Liver (tissue), 3 donors: Measurements from ENCODE around the gene ANKDD1A.

ENCODE experiments used
- CTCF ChIP-seq: fragments of 150-350 bp; IDR thresholded peaks from 2 replicates; pipeline ENCODE4 v1.5.1; 2017; ENCODE audit warnings: improper control_type of control experiment, low read depth, low read length; ENCODE audit not compliant: missing input control
- EGR1 ChIP-seq, 2 donors: IDR thresholded peaks; 2 replicates each; pipeline ENCODE4 v1.6.1; 2016 to 2018; ENCODE audit warnings: antibody characterized with exemption in 2 of 2, low read depth in 2 of 2
- FOXA1 ChIP-seq: IDR thresholded peaks from 2 replicates; pipeline ENCODE4 v1.6.1; 2016; ENCODE audit warnings: antibody characterized with exemption
- GABPA ChIP-seq, 2 donors: IDR thresholded peaks in 1 of 2; conservative IDR thresholded peaks in 1 of 2; 2 replicates each; pipeline ENCODE4 v1.6.1; 2016; ENCODE audit warnings: antibody characterized with exemption in 2 of 2, mild to moderate bottlenecking in 1 of 2, moderate library complexity in 1 of 2
- JUND ChIP-seq, 2 donors: IDR thresholded peaks; 2 replicates each; pipeline ENCODE4 v1.6.1; 2016; ENCODE audit warnings: antibody characterized with exemption in 2 of 2
- RAD21 ChIP-seq, 2 donors: IDR thresholded peaks; 2 replicates each; pipeline ENCODE4 v1.6.1; 2016; ENCODE audit warnings: antibody characterized with exemption in 2 of 2, mild to moderate bottlenecking in 2 of 2
- TAF1 ChIP-seq: conservative IDR thresholded peaks from 2 replicates; pipeline ENCODE4 v1.6.1; 2016; ENCODE audit warnings: antibody characterized with exemption, mild to moderate bottlenecking
- YY1 ChIP-seq: IDR thresholded peaks from 2 replicates; pipeline ENCODE4 v1.6.1; 2016; ENCODE audit warnings: antibody characterized with exemption, mild to moderate bottlenecking
- TF ChIP-seq, protein P1 (sequence below): IDR thresholded peaks from 2 replicates; pipeline ENCODE4 v1.6.1; 2016; ENCODE audit warnings: antibody characterized with exemption
- TF ChIP-seq, protein P2 (sequence below): IDR thresholded peaks from 2 replicates; pipeline ENCODE4 v1.6.1; 2016; ENCODE audit warnings: antibody characterized with exemption
- TF ChIP-seq, protein P3 (sequence below): IDR thresholded peaks from 2 replicates; pipeline ENCODE4 v1.6.1; 2016; ENCODE audit warnings: antibody characterized with exemption
- TF ChIP-seq, protein P4 (sequence below): IDR thresholded peaks from 2 replicates; pipeline ENCODE4 v1.6.1; 2016; ENCODE audit warnings: antibody characterized with exemption, mild to moderate bottlenecking
- donor health status: healthy.
- donor health status: healthy.

DNA sequence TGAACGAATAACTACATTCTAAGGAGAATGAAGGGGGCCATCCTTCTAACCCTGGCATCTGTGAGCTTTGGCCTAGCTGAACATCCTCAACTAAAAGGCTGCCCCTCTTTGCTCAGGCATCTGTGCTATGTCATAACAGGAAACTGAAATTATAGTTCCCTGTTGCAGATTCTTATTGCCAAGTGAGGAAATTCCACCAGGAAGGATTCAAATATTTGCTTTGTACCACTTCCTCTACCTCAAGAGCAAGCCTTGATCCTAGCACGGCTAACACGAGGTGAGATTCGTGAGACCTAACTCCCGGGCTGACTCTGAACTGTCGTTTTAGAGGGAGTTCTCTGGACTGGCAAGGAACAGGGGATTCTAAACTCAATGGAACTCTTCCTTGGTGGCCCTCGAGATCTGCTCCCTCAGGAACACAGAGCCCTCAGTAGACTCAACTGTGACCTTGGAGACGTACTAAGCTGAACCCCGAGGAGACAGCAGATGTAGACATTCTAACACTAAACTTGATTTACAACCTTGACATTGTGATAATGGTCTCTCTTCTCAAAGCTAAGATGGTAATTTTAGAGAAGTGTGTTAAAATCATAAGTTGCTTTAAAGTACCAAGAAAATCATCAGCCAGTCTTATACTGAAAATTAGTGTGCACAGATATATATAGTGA lies 73.8 kb downstream of the ANKDD1A start:
- TF ChIP-seq GABPA (IDR thresholded peaks at IDR 0.05 in 1 of 2, conservative IDR thresholded peaks at IDR 0.05 in 1 of 2) (no peak), CTCF (no peak), RAD21 (IDR thresholded peaks at IDR 0.05) (no peak), EGR1 (IDR thresholded peaks at IDR 0.05; ENCODE audit: low read depth in 2 of 2) (no peak), JUND (IDR thresholded peaks at IDR 0.05) (no peak), TAF1 (no peak), FOXA1 (no peak), YY1 (no peak)
- TF ChIP-seq, protein P1, sequence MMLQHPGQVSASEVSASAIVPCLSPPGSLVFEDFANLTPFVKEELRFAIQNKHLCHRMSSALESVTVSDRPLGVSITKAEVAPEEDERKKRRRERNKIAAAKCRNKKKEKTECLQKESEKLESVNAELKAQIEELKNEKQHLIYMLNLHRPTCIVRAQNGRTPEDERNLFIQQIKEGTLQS = no peak
- TF ChIP-seq, protein P2, sequence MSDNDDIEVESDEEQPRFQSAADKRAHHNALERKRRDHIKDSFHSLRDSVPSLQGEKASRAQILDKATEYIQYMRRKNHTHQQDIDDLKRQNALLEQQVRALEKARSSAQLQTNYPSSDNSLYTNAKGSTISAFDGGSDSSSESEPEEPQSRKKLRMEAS = no peak
- TF ChIP-seq, protein P3, sequence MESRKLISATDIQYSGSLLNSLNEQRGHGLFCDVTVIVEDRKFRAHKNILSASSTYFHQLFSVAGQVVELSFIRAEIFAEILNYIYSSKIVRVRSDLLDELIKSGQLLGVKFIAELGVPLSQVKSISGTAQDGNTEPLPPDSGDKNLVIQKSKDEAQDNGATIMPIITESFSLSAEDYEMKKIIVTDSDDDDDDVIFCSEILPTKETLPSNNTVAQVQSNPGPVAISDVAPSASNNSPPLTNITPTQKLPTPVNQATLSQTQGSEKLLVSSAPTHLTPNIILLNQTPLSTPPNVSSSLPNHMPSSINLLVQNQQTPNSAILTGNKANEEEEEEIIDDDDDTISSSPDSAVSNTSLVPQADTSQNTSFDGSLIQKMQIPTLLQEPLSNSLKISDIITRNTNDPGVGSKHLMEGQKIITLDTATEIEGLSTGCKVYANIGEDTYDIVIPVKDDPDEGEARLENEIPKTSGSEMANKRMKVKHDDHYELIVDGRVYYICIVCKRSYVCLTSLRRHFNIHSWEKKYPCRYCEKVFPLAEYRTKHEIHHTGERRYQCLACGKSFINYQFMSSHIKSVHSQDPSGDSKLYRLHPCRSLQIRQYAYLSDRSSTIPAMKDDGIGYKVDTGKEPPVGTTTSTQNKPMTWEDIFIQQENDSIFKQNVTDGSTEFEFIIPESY = no peak
- TF ChIP-seq, protein P4, sequence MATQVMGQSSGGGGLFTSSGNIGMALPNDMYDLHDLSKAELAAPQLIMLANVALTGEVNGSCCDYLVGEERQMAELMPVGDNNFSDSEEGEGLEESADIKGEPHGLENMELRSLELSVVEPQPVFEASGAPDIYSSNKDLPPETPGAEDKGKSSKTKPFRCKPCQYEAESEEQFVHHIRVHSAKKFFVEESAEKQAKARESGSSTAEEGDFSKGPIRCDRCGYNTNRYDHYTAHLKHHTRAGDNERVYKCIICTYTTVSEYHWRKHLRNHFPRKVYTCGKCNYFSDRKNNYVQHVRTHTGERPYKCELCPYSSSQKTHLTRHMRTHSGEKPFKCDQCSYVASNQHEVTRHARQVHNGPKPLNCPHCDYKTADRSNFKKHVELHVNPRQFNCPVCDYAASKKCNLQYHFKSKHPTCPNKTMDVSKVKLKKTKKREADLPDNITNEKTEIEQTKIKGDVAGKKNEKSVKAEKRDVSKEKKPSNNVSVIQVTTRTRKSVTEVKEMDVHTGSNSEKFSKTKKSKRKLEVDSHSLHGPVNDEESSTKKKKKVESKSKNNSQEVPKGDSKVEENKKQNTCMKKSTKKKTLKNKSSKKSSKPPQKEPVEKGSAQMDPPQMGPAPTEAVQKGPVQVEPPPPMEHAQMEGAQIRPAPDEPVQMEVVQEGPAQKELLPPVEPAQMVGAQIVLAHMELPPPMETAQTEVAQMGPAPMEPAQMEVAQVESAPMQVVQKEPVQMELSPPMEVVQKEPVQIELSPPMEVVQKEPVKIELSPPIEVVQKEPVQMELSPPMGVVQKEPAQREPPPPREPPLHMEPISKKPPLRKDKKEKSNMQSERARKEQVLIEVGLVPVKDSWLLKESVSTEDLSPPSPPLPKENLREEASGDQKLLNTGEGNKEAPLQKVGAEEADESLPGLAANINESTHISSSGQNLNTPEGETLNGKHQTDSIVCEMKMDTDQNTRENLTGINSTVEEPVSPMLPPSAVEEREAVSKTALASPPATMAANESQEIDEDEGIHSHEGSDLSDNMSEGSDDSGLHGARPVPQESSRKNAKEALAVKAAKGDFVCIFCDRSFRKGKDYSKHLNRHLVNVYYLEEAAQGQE = no peak
